ENCODE data around the gene AMPD2. TPM values are rescaled to one million over a fixed set of nuclear protein-coding genes. Genes with fewer than 3 reads are reported as not detected.

AMPD2 gene
- polyA plus RNA-seq, 2 of the 4 experiments (the other 2 are of a cell fraction), result 19.3 to 47.2 TPM

- Histone ChIP-seq H3K4me2 (no peak overlapping the region; the same call in 2 of the 3 replicates), H3K9me3 (no peaks in the 10 kb centered on the region), H3K4me1 (peaks cover 13% of the 10 kb centered on the region; the same call in 2 of the 3 replicates), H3K27ac (peak overlapping the region in 1 of 2 experiments; percentile 48; a peak in 1 of 6 replicates), H3K4me3 (no peak overlapping the region)
- ATAC-seq (no peak), FAIRE-seq (no peak), DNase-seq (ENCODE audit: low read depth in 1 of 2, low spot score in 1 of 2) (no peak)
- 95% methylated on average over 13 of the region's 13 CpGs for WGBS (ENCODE audit: missing lambda C conversion rate)
- POLR2A ChIA-PET, result interaction anchor here (1.0 kb wide), 1 partner anchor 63 kb away, joined by 3 read pairs; the partner anchor contains the start of gene GNAI3
- TF ChIP-seq EHF (CRISPR knock-in tag; IDR thresholded peaks at IDR 0.05), result no peak
- CTCF ChIA-PET, result interaction anchor here (0.8 to 2.2 kb wide), 3 partner anchors 9 to 79 kb away, joined by 3 to 7 read pairs (median 5); no protein-coding TSS in a partner anchor
These were observed 8.2 kb upstream of the AMPD2 start for GRCh38 chr1:109611308-109611990.

GRCh38 chr1:109613361-109614147 is 6.1 kb upstream of the AMPD2 start:
- ChIA-PET POLR2A (interaction anchor here (1.0 to 1.2 kb wide), 2 partner anchors 65 kb away, joined by 3 to 4 read pairs; partner anchors contain the start of gene GNAI3), CTCF (interaction anchor here (1.1 to 2.2 kb wide), 7 partner anchors 8 to 163 kb away, joined by 3 to 7 read pairs (median 4); no protein-coding TSS in a partner anchor)
- no peak overlapping the region for H3K27ac ChIP-seq
- H3K4me3 ChIP-seq, result no peak overlapping the region
- DNase-seq (ENCODE audit: low read depth in 1 of 2, low spot score in 1 of 2) (no peak), FAIRE-seq (no peak), ATAC-seq (no peak)
- no peaks in the 10 kb centered on the region for H3K9me3 ChIP-seq
- 54% methylated on average over 7 of the region's 7 CpGs for WGBS (ENCODE audit: missing lambda C conversion rate)
- no peak overlapping the region for H3K4me2 ChIP-seq
- TF ChIP-seq PBX3 (IDR thresholded peaks at IDR 0.05) (no peak), NFE2L2 (conservative IDR thresholded peaks at IDR 0.05; ENCODE audit: low read length) (no peak), TFCP2L1 (CRISPR knock-in tag; IDR thresholded peaks at IDR 0.05) (no peak), HOXA7 (CRISPR knock-in tag; IDR thresholded peaks at IDR 0.05) (no peak), NPAS2 (CRISPR knock-in tag; IDR thresholded peaks at IDR 0.05; ENCODE audit: borderline replicate concordance) (no peak), RCOR1 (IDR thresholded peaks at IDR 0.05; ENCODE audit: low read depth, low read length) (no peak), RARB (CRISPR knock-in tag; IDR thresholded peaks at IDR 0.05) (no peak), NR3C1 (IDR thresholded peaks at IDR 0.05) (no peak), HDAC2 (IDR thresholded peaks at IDR 0.05) (no peak), E2F6 (IDR thresholded peaks at IDR 0.05; ENCODE audit: borderline replicate concordance, low read depth) (no peak)
- H3K4me1 ChIP-seq, result peaks cover 20% of the 10 kb centered on the region

- Histone ChIP-seq H3K4me3 (no peak overlapping the region), H3K9me3 (no peaks in the 10 kb centered on the region), H3K27ac (no peak overlapping the region), H3K4me2 (no peak overlapping the region), H3K4me1 (peaks cover 23% of the 10 kb centered on the region)
- ChIA-PET POLR2A (interaction anchor here (0.9 kb wide), 1 partner anchor 68 kb away, joined by 3 read pairs; the partner anchor contains the start of gene GNAI3), CTCF (interaction anchor here (0.8 to 2.1 kb wide), 4 partner anchors 14 to 70 kb away, joined by 3 to 6 read pairs (median 4); no protein-coding TSS in a partner anchor)
- no peak for ATAC-seq
- no peak for TF ChIP-seq ELK1 (IDR thresholded peaks at IDR 0.05; ENCODE audit: low read depth, low read length)
- TF ChIP-seq NR3C1 (IDR thresholded peaks at IDR 0.05), result no peak
- no peak for TF ChIP-seq JUNB (IDR thresholded peaks at IDR 0.05)
- no peak for DNase-seq (ENCODE audit: low read depth in 1 of 2, low spot score in 1 of 2)
- 90% methylated on average over 3 of the region's 3 CpGs for WGBS (ENCODE audit: missing lambda C conversion rate)
- no peak for FAIRE-seq
These were observed 3.8 kb upstream of the AMPD2 start for GRCh38 chr1:109615879-109616278.

GRCh38 chr1:109616391-109616790 is 3.2 kb upstream of the AMPD2 start:
- H3K4me2 ChIP-seq, result no peak overlapping the region
- 76% methylated on average over 3 of the region's 3 CpGs for WGBS (ENCODE audit: missing lambda C conversion rate)
- no peak overlapping the region for H3K4me3 ChIP-seq
- DNase-seq (ENCODE audit: low read depth in 1 of 2, low spot score in 1 of 2) (no peak), ATAC-seq (no peak), FAIRE-seq (no peak)
- ChIA-PET CTCF (interaction anchor here (1.0 to 2.1 kb wide), 5 partner anchors 17 to 71 kb away, joined by 3 to 6 read pairs (median 4); no protein-coding TSS in a partner anchor), POLR2A (no interaction called here)
- no peak overlapping the region for H3K27ac ChIP-seq
- H3K9me3 ChIP-seq, result no peaks in the 10 kb centered on the region
- peaks cover 22% of the 10 kb centered on the region for H3K4me1 ChIP-seq
- TF ChIP-seq PBX3 (IDR thresholded peaks at IDR 0.05) (no peak), POLR2A (IDR thresholded peaks at IDR 0.05; ENCODE audit: low read length) (no peak), NR3C1 (IDR thresholded peaks at IDR 0.05) (no peak)
